Activated T-helper 1 cell treated with anti-CD3 and anti-CD28 coated beads, Interleukin-12 subunit alpha, Interleukin-12 subunit beta, Interleukin-2, Interleukin-4 antibody, amounts not matched to agents 30 ng/mL and 10 ng/mL and 1 ng/mL, durations not matched to agents 14 hours and 24 hours and 36 hours (primary cell): Measurements from ENCODE around the gene NTN4. TPM values are rescaled to one million over a fixed set of nuclear protein-coding genes. Genes with fewer than 3 reads are reported as not detected.

ENCODE experiments used
- DNase-seq: peaks from one replicate; pipeline ENCODE4 v3.0.0; 2021; ENCODE audit warnings: low spot score
- H3K27ac Mint-ChIP-seq: one replicate; pipeline ENCODE4 v1.8.0; 2021; ENCODE audit warnings: mild to moderate bottlenecking, mixed read lengths
- H3K27me3 Mint-ChIP-seq: one replicate; pipeline ENCODE4 v1.8.0; 2022; ENCODE audit warnings: mild to moderate bottlenecking, moderate library complexity, mixed read lengths; ENCODE audit not compliant: insufficient read depth
- H3K36me3 Mint-ChIP-seq: one replicate; pipeline ENCODE4 v1.8.0; 2021; ENCODE audit warnings: low read depth, mixed read lengths
- H3K4me1 Mint-ChIP-seq: one replicate; pipeline ENCODE4 v1.8.0; 2021; ENCODE audit warnings: low read depth, mixed read lengths
- H3K4me3 Mint-ChIP-seq: one replicate; pipeline ENCODE4 v1.8.0; 2021; ENCODE audit warnings: mild to moderate bottlenecking, moderate library complexity, mixed read lengths
- H3K9me3 Mint-ChIP-seq: one replicate; pipeline ENCODE4 v1.8.0; 2021; ENCODE audit warnings: mixed read lengths
- intact Hi-C: fragments of 100-400 bp; cut with micrococcal nuclease; formaldehyde crosslinking; loops from one replicate; pipeline ENCODE4 v1.15.1; 2024
- total RNA-seq: library from RNA; stranded (reverse); gene quantifications from 2 replicates; pipeline ENCODE4 v1.2.3, GENCODE V29; 2022

The NTN4 gene
- total RNA-seq, 1 donor from 2014 or later: not detected

DNA sequence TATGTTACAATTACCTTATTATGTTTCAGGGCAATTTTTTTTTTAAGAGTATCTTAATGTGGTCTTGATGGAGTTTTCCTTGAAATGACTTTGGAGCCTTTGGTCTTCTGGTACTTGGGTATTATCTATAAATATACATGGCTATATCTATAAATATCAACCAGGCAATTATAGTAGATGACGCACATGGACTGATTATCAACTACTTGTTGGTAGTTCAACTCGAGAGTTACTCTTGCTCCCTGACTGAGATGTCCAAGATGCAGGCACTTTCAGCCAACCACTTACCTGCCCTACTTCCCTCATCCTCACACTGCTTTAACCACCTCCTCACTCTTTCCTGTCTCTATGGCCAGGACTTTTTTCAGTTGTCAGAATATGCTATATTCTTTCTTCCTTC lies 85.4 kb downstream of the NTN4 start:
- DNase-seq: no peak
- H3K4me1 Mint-ChIP-seq: no peaks in the 10 kb centered on the region
- intact Hi-C loops: no loop called here
- no peaks in the 10 kb centered on the region for H3K9me3 Mint-ChIP-seq
- no peaks in the 10 kb centered on the region for H3K36me3 Mint-ChIP-seq
- H3K27me3 Mint-ChIP-seq: no peaks in the 10 kb centered on the region
- no peak overlapping the region for H3K4me3 Mint-ChIP-seq
- no peak overlapping the region for H3K27ac Mint-ChIP-seq

DNA sequence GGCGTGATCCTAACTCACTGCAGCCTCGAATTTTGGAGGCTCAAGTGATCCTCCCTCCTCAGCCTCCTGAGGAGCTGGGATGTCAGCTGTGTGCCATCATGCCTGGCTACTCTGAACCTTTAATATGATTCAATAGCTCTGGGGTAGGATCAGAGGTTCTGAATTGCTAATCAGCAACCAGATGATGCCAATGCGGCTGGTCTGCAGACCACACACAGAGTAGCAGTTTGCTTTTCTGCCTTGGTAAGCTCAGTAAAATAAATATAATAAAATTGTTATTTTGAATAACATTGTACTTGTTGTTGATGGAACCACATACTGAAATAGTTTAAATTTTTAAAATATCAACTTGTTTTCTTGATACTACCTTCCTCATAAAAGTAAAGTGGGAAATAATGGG lies 86.6 kb downstream of the NTN4 start:
- DNase-seq: no peak
- Mint-ChIP-seq H3K4me1 (no peaks in the 10 kb centered on the region), H3K27ac (no peak overlapping the region), H3K27me3 (no peaks in the 10 kb centered on the region), H3K4me3 (no peak overlapping the region), H3K36me3 (no peaks in the 10 kb centered on the region), H3K9me3 (no peaks in the 10 kb centered on the region)
- intact Hi-C loops: no loop called here

DNA sequence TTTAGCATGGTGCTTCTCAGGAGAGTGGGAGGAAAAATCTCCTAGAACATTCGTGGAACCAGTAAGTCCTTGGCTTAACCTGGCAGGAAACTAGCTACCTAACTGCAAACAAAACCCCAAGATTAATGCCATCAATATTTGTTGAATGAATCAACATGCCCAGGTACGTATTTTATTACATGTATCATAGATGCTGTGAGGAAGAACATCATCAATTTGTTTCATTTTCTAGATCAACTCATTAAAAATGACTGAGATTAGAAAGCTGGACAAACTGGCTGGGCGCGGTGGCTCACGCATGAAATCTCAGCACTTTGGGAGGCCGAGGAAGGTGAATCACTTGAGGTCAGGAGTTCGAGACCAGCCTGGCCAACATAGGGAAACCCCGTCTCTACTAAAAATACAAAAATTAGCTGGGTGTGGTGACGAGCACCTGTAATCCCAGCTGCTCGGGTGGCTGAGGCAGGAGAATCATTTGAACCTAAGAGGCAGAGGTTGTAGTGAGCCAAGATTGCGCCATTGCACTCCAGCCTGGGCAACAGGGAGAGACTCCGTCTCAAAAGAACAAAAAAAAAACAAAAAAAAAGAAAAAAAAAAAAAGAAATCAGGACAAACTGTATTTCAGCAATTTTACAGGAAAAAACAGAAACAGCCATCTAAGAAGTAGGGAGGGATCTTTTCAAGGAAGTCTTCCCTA lies 88.7 kb downstream of the NTN4 start:
- intact Hi-C loops: no loop called here
- H3K36me3 Mint-ChIP-seq: no peaks in the 10 kb centered on the region
- H3K27ac Mint-ChIP-seq: no peak overlapping the region
- no peaks in the 10 kb centered on the region for H3K4me1 Mint-ChIP-seq
- H3K27me3 Mint-ChIP-seq: peaks cover 3% of the 10 kb centered on the region
- H3K9me3 Mint-ChIP-seq: no peaks in the 10 kb centered on the region
- no peak for DNase-seq
- H3K4me3 Mint-ChIP-seq: no peak overlapping the region

DNA sequence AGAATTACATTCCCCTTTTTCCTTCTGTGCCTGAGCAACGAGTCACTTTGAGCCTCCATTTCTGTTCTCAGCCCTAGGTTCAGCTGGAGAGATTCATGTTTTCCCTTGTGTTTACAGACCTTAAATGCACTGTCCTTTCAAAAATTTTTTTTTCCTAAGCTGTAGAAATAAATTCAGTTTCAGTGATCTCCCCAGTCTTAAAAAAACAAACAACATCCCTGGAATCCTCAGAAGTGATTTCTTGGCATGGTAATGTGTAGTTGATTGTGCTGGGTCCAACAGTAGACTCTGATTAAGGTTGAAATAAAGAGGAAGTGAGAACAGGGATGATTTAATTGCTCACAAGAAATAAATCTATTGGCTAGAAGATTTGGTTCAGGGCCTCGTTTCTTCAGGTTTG lies 89.3 kb downstream of the NTN4 start:
- Mint-ChIP-seq H3K27me3 (peaks cover 3% of the 10 kb centered on the region), H3K27ac (no peak overlapping the region), H3K9me3 (no peaks in the 10 kb centered on the region), H3K36me3 (no peaks in the 10 kb centered on the region), H3K4me1 (no peaks in the 10 kb centered on the region), H3K4me3 (no peak overlapping the region)
- intact Hi-C loops: no loop called here
- no peak for DNase-seq

DNA sequence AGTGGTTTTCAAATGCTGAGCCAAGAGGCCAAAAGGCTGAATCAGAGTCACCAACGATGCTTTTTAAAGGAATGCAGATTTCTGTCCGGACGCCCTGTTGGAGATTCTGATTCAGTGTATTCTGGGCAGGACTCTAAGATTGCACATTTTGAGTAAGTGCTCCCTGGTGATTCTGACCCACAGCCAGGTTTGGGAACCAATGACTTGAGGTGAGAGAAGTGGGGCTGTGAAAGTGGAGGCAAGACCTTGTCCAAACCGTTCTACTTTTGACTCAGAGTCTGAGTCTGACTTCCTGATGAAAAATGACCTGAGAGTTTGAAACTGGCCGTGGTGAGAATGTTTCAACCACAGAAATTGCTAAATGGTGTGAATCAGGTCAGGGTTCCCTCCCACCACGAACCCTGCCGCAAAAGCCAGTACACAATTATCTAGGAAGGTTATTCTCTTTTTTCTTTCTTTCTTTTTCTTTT lies 90.2 kb downstream of the NTN4 start:
- Mint-ChIP-seq H3K9me3 (no peaks in the 10 kb centered on the region), H3K4me3 (no peak overlapping the region), H3K4me1 (no peaks in the 10 kb centered on the region), H3K27ac (no peak overlapping the region), H3K36me3 (no peaks in the 10 kb centered on the region), H3K27me3 (peaks cover 3% of the 10 kb centered on the region)
- intact Hi-C loops: no loop called here
- no peak for DNase-seq

- Mint-ChIP-seq H3K27me3 (peaks cover 3% of the 10 kb centered on the region), H3K4me1 (no peaks in the 10 kb centered on the region), H3K36me3 (no peaks in the 10 kb centered on the region), H3K27ac (no peak overlapping the region), H3K9me3 (no peaks in the 10 kb centered on the region), H3K4me3 (no peak overlapping the region)
- intact Hi-C loops: no loop called here
- DNase-seq: no peak
These were observed 91.0 kb downstream of the NTN4 start for GRCh38 chr12:95699579-95699978.

GRCh38 chr12:95694136-95694535 lies 96.4 kb downstream of the NTN4 start:
- Mint-ChIP-seq H3K9me3 (no peaks in the 10 kb centered on the region), H3K36me3 (no peaks in the 10 kb centered on the region), H3K4me1 (no peaks in the 10 kb centered on the region), H3K27me3 (peaks cover 3% of the 10 kb centered on the region), H3K4me3 (no peak overlapping the region), H3K27ac (no peak overlapping the region)
- intact Hi-C loops: no loop called here
- no peak for DNase-seq

- Mint-ChIP-seq H3K36me3 (no peaks in the 10 kb centered on the region), H3K27me3 (peaks cover 3% of the 10 kb centered on the region), H3K4me3 (no peak overlapping the region), H3K4me1 (no peaks in the 10 kb centered on the region), H3K9me3 (no peaks in the 10 kb centered on the region), H3K27ac (no peak overlapping the region)
- intact Hi-C loops: no loop called here
- DNase-seq: no peak
These were observed 96.9 kb downstream of the NTN4 start for GRCh38 chr12:95693689-95694088.

DNA sequence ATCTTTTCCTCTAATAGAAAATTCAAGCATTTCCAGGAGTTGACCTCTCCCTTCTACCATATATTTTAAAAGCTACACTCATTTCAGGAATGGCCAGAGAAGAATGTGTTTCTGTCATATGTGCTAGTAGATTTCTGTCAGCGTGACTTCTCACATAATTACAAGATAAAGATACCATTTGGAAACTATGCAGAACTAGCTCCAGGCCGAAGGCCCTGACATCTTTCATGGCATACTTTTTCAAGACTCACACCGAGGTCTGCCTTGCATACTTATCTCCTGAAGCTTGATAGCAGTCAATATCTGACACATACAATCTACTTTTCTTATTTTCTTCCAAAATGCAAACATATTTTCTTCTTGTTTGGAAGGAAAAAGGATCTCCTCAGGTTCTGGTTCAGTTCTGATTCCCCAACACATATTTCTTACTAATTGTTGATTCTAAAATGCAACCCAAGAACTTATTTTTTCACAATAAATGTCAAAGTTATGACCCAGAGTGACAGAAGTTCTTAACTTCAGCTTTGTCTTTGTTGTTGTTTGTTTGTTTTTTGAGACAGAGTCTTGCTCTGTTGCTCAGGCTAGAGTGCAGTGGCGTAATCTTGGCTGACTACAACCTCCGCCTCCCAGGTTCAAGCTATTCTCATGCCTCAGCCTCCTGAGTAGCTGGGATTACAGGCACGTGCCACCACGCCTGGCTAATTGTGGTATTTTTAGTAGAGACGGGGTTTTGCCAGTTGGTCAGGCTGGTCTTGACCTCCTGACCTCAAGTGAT lies 99.5 kb downstream of the NTN4 start:
- Mint-ChIP-seq H3K27me3 (no peaks in the 10 kb centered on the region), H3K9me3 (no peaks in the 10 kb centered on the region), H3K4me1 (no peaks in the 10 kb centered on the region), H3K36me3 (no peaks in the 10 kb centered on the region), H3K4me3 (no peak overlapping the region), H3K27ac (no peak overlapping the region)
- DNase-seq: no peak
- intact Hi-C loops: no loop called here

- Mint-ChIP-seq H3K27ac (no peak overlapping the region), H3K27me3 (no peaks in the 10 kb centered on the region), H3K36me3 (no peaks in the 10 kb centered on the region), H3K4me3 (no peak overlapping the region), H3K9me3 (no peaks in the 10 kb centered on the region), H3K4me1 (no peaks in the 10 kb centered on the region)
- no peak for DNase-seq
- intact Hi-C loops: no loop called here
These were observed 102.6 kb downstream of the NTN4 start for GRCh38 chr12:95687937-95688336.

GRCh38 chr12:95683418-95683817 lies 107.1 kb downstream of the NTN4 start:
- H3K27me3 Mint-ChIP-seq: no peaks in the 10 kb centered on the region
- no peak overlapping the region for H3K4me3 Mint-ChIP-seq
- intact Hi-C loops: no loop called here
- no peak overlapping the region for H3K27ac Mint-ChIP-seq
- H3K36me3 Mint-ChIP-seq: no peaks in the 10 kb centered on the region
- DNase-seq: no peak
- no peaks in the 10 kb centered on the region for H3K4me1 Mint-ChIP-seq
- H3K9me3 Mint-ChIP-seq: no peaks in the 10 kb centered on the region

DNA sequence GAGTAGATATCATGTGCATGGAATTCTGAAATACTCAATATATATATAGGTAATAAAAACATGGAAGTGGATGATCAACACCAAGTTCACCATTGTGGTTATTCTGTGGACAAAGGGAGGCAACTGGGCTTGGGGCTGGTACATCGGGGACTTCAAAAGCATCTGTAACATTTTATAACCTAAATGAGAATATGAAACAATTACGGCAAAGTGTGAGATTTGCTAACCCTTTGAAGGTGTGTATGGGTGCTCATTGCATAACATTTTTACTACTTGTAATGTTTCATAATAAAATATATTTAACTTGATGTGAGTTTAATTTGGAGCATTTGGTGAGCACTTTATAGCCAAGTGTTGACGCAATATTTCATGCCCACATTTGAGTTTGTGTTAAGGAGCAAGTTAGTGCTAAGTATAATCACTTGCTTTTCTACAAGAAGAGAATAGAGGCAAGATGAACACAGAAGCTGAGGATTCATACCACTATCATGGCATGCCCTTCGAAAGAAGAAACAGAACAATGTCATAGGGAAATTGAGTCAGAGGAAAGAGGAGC lies 109.3 kb downstream of the NTN4 start:
- intact Hi-C loops: no loop called here
- Mint-ChIP-seq H3K4me1 (no peaks in the 10 kb centered on the region), H3K27ac (no peak overlapping the region), H3K4me3 (no peak overlapping the region), H3K9me3 (no peaks in the 10 kb centered on the region), H3K36me3 (no peaks in the 10 kb centered on the region), H3K27me3 (peaks cover 3% of the 10 kb centered on the region)
- no peak for DNase-seq

DNA sequence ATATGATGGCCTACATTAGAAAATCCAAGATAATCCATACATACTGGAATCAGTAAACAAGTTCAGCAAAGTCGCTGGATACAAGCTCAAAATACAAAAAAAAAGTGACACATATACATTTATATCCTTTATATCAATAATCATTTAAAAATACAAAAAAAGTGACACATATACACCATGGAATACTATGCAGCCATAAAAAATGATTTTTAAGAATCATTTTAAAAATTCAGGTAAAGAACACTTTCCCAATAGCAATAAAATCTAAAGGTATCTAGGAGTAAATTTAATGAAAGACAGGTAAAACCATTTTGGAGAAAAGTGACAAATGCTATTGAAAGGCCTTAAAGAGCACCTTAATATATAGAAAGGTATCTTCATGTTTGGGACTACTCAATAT lies 111.9 kb downstream of the NTN4 start:
- intact Hi-C loops: no loop called here
- no peaks in the 10 kb centered on the region for H3K9me3 Mint-ChIP-seq
- H3K27me3 Mint-ChIP-seq: peaks cover 3% of the 10 kb centered on the region
- H3K4me3 Mint-ChIP-seq: no peak overlapping the region
- DNase-seq: no peak
- H3K27ac Mint-ChIP-seq: no peak overlapping the region
- no peaks in the 10 kb centered on the region for H3K36me3 Mint-ChIP-seq
- H3K4me1 Mint-ChIP-seq: no peaks in the 10 kb centered on the region
